ENCODE measurements around the gene ATP13A5.

The ATP13A5 gene

DNA sequence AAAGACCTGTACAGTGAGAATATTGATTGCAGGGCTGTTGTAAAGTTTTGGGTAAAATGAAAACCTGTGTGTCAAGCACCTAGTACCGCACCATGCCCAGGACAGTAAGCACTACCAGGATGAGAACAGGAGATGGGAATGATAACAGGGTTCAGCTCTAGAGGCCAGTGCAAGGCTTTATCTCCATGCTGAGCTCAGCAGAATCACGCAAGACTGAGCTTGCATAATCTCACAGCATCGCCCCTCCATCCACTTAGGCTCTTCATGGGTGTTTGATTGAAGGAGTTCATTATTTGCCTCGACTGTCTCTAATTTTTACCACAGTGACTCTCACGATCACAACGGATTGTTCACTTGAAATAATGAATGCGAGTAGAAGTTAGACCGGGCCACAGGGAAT lies 2.9 kb downstream of the ATP13A5 start:
- no peak for ATAC-seq (replicated peaks)
- Mint-ChIP-seq H3K27ac (no peak overlapping the region), H3K36me3 (ENCODE audit: insufficient read depth) (no peaks in the 10 kb centered on the region)

DNA sequence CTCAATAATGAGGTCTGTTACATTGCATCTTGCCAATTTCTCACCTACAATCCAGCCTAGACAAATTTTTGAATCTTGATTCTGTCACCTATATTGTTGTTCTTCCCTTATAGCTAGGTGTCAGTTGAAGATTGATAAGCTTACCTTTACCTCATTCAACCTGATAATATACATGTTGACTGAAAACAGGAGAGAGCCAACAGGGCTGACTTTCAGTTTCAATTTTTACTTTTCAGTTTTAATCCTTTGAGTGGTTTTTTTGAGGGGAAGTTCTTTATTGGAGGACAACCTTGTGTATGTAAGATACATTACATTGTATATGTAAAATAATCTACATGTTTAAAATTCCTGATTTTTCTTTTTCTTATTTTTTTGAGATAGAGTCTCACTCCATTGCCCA lies 5.8 kb downstream of the ATP13A5 start:
- Mint-ChIP-seq H3K27me3 (peaks cover 7 to 36% of the 10 kb centered on the region in 2 donors), H3K4me3 (no peak overlapping the region)
- no peak for ATAC-seq (replicated peaks)

More for the DNA sequence above, 2.9 kb downstream of the ATP13A5 start:
- Mint-ChIP-seq H3K4me3 (no peak overlapping the region), H3K27me3 (peaks cover 9 to 36% of the 10 kb centered on the region in 2 donors), H3K9me3 (peaks cover under 1 to 7% of the 10 kb centered on the region in 2 donors), H3K4me1 (ENCODE audit: low read depth in 2 of 2) (no peaks in the 10 kb centered on the region)
- no peak for DNase-seq

DNA sequence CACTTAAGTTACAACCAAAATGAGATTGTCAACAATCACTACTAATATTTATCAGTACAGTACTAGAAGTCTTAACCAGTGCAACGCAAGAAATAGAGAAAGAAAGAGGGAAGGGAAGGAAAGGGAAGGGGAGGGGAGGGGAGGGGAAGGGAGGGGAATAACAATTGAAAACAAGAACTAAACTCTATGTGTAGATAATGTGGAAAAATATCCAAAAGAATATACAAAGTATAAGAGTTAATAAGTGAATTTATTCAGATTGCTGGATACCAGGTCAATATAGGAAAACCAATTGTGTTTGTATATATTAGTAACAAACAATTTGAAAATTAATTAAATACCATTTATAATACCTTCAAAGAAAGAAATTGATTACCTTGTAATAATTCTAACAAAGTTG lies 10.7 kb downstream of the ATP13A5 start:
- no peak for ATAC-seq (replicated peaks)
- Mint-ChIP-seq H3K36me3 (ENCODE audit: insufficient read depth) (no peaks in the 10 kb centered on the region), H3K4me1 (ENCODE audit: low read depth in 2 of 2) (no peaks in the 10 kb centered on the region)

More for the DNA sequence above, 5.8 kb downstream of the ATP13A5 start:
- Mint-ChIP-seq H3K27ac (no peak overlapping the region), H3K9me3 (peaks cover 0 to 7% of the 10 kb centered on the region in 2 donors), H3K4me1 (ENCODE audit: low read depth in 2 of 2) (no peaks in the 10 kb centered on the region), H3K36me3 (ENCODE audit: insufficient read depth) (no peaks in the 10 kb centered on the region)
- no peak for DNase-seq

DNA sequence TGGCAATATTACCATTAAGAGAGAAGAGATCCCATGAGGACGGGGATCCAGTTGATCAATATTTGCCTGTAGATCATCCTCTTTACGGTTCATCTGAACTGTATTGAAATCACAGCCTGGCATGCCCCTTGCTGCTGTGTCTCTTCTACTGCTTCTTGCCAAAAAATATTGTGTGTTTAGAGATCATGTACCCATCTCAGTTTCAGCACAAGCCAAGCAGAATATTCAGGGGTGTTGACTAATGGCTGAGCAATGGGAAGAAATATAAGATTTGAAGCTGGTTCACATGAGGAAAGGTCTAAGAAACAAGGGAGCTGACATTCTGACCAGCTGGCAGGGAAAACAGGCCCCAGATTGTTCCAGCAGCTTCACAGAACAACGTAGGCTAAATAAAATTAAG lies 21.3 kb downstream of the ATP13A5 start:
- H3K36me3 Mint-ChIP-seq (ENCODE audit: insufficient read depth) = no peaks in the 10 kb centered on the region
- H3K4me1 Mint-ChIP-seq (ENCODE audit: low read depth in 2 of 2) = no peaks in the 10 kb centered on the region
- no peak overlapping the region for H3K4me3 Mint-ChIP-seq
- H3K9me3 Mint-ChIP-seq = peaks cover 0 to 4% of the 10 kb centered on the region in 2 donors
- ATAC-seq (replicated peaks) (no peak), DNase-seq (no peak)
- no peak overlapping the region for H3K27ac Mint-ChIP-seq
- no peaks in the 10 kb centered on the region for H3K27me3 Mint-ChIP-seq

More for the DNA sequence above, 10.7 kb downstream of the ATP13A5 start:
- peaks cover 6 to 8% of the 10 kb centered on the region in 2 donors for H3K27me3 Mint-ChIP-seq
- no peak overlapping the region for H3K27ac Mint-ChIP-seq
- H3K4me3 Mint-ChIP-seq = no peak overlapping the region
- no peaks in the 10 kb centered on the region for H3K9me3 Mint-ChIP-seq
- no peak for DNase-seq

DNA sequence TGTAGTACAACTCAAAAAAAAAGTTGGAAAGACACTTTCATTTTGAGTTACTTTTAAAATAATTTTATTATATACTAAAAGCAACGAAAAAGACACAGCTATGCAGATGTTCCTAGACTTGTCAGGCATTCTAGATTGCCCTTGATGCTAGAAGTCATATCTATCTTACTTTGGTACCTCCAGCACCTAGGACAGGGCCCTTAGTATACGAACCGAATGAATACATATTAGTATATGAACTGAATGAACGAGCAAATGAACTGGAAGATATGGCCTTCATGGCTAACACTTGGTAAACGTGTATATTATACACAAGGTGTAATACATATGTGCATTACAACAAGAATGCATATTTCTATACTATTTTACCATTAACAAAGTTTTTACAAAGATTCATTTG lies 24.1 kb downstream of the ATP13A5 start:
- Mint-ChIP-seq H3K4me3 (no peak overlapping the region), H3K4me1 (ENCODE audit: low read depth in 2 of 2) (no peaks in the 10 kb centered on the region), H3K36me3 (ENCODE audit: insufficient read depth) (no peaks in the 10 kb centered on the region), H3K27me3 (no peaks in the 10 kb centered on the region), H3K27ac (no peak overlapping the region), H3K9me3 (peaks cover 0 to 4% of the 10 kb centered on the region in 2 donors)
- DNase-seq (no peak), ATAC-seq (replicated peaks) (no peak)

DNA sequence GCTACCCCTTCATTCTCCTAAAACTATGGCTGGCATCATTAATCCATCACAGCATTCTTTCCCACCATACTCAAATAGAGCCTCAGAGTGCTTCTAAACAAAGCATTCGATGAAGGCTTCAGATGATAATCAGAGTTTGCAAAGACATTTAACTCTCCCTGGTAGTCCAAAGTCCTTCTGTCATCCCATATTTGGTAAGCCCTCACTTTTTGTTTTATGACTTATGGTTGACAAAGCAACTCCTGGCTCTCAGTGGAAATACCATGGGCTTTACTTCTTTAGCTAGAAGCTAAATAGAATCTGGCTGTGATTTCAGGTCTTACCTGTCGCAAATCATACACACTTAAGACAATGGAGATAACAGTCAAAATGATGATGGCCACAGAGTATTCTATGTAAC lies 27.8 kb downstream of the ATP13A5 start:
- H3K27me3 Mint-ChIP-seq = no peaks in the 10 kb centered on the region
- peaks cover 0 to 4% of the 10 kb centered on the region in 2 donors for H3K9me3 Mint-ChIP-seq

DNA sequence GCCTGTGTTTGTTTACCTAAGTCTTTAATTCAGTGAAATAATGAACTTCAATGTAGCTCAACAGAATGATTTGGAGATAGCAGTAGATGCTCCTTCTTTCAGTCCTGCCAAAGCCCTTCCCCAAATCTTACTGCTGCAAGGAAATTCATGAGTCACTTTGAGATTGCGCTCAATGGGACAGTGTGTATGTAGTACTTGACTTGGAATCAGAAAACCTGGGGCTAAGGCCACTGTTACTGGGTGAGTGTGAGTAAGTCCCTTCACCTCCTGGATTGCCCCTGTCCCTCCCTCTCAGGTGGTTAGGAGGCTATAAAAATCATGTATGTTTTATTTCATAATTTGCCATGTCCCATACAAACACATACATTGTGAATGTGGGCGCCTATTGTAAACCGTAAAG lies 29.9 kb downstream of the ATP13A5 start:
- Mint-ChIP-seq H3K27ac (no peak overlapping the region), H3K9me3 (peaks cover 0 to 4% of the 10 kb centered on the region in 2 donors), H3K27me3 (no peaks in the 10 kb centered on the region), H3K4me1 (ENCODE audit: low read depth in 2 of 2) (no peaks in the 10 kb centered on the region), H3K4me3 (no peak overlapping the region), H3K36me3 (ENCODE audit: insufficient read depth) (no peaks in the 10 kb centered on the region)
- DNase-seq = no peak
- no peak for ATAC-seq (replicated peaks)

More for the DNA sequence above, 27.8 kb downstream of the ATP13A5 start:
- DNase-seq = no peak
- Mint-ChIP-seq H3K27ac (no peak overlapping the region), H3K4me3 (no peak overlapping the region), H3K36me3 (ENCODE audit: insufficient read depth) (no peaks in the 10 kb centered on the region), H3K4me1 (ENCODE audit: low read depth in 2 of 2) (no peaks in the 10 kb centered on the region)
- ATAC-seq (replicated peaks) = no peak

DNA sequence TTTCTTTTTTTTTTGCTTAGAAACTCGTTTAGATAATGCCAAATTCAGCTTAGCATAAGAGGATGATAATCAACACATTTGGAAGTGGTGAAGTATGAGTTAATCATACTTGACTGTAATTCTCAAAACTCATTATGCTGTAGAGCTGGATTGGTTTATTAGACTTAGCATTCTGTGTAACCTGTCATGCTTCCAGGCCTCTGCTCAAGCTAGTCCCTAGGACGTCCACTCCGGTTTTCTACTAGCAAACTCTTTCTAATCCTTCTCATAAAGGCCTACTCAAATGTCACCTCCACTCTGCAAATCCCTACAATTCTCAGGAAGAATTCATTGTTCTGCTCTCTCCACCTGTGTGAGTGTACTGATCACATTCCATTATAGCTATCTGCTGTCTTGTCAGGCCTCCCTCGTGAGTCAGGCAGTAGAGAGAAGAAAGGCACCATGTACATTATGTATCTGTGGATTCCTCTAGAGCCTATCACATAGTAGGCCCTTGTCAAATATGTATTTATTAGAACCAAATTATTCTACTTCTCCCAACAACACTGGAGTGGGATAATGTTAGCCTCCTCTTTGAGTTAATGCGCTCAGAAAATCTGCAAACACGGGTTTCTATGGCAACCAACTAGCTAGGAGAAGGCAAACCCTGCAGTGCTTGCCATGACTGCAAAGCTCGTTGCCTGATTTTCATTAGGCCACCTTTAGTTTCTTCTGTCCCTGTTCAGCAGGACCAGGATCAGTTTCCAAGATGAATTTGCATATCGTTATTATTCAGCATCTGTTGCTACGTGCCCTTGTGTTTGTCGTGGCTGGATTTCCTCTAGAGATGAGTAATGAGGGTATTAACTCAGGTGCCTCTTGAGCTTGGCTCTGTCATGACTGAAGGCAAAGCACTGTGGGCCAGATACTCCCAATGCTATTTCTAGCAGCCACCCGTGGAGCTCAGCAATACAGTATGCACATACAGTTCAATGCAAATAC lies 30.7 kb downstream of the ATP13A5 start:
- H3K27ac Mint-ChIP-seq = no peak overlapping the region
- no peak for DNase-seq
- H3K36me3 Mint-ChIP-seq (ENCODE audit: insufficient read depth) = no peaks in the 10 kb centered on the region
- H3K4me1 Mint-ChIP-seq (ENCODE audit: low read depth in 2 of 2) = no peaks in the 10 kb centered on the region
- no peak overlapping the region for H3K4me3 Mint-ChIP-seq
- peaks cover 0 to 1% of the 10 kb centered on the region in 2 donors for H3K9me3 Mint-ChIP-seq
- H3K27me3 Mint-ChIP-seq = no peaks in the 10 kb centered on the region
- no peak for ATAC-seq (replicated peaks)

DNA sequence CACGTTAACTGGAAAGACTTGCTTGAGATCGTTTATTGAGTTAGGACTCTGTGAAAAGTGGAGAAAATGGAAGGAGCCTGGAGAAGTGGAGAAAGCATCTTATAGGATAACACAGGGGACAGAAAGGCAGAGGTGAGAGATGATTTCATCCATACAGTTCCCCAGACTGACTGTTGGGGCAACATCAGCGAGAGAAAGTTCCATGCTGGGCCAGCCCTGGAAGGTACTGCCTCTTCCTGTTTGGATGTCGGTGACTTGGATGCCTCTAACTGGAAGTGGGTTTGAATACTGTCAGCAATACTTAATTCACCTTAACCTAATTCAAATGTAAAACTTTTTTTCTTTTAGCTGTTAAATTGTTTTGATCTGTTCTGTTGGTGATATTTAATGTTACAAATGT lies 32.3 kb downstream of the ATP13A5 start:
- no peak overlapping the region for H3K4me3 Mint-ChIP-seq
- H3K4me1 Mint-ChIP-seq (ENCODE audit: low read depth in 2 of 2) = no peaks in the 10 kb centered on the region
- H3K9me3 Mint-ChIP-seq = no peaks in the 10 kb centered on the region
- H3K27me3 Mint-ChIP-seq = no peaks in the 10 kb centered on the region
- ATAC-seq (replicated peaks) (no peak), DNase-seq (no peak)
- no peaks in the 10 kb centered on the region for H3K36me3 Mint-ChIP-seq (ENCODE audit: insufficient read depth)
- H3K27ac Mint-ChIP-seq = no peak overlapping the region

DNA sequence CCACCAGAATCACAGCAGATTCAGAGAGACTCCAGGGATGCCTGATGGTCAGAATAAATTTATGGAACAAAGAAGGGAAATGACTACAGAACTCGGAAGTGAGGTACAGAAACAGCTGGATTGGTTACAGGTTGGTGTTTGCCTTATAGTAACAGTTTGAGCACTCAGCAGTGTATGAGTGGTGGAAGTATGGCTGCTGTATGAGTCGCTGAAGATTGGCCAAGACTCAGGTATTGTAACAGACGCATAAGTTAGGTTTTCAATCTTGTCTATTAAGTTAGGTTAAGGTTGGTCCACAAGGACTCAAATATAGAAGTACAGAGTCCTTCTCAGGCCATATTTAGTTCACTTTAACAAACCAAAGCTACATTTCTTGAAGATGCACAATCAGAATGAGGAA lies 33.1 kb downstream of the ATP13A5 start:
- Mint-ChIP-seq H3K4me1 (ENCODE audit: low read depth in 2 of 2) (no peaks in the 10 kb centered on the region), H3K9me3 (no peaks in the 10 kb centered on the region), H3K27me3 (no peaks in the 10 kb centered on the region), H3K4me3 (no peak overlapping the region), H3K27ac (no peak overlapping the region), H3K36me3 (ENCODE audit: insufficient read depth) (no peaks in the 10 kb centered on the region)
- ATAC-seq (replicated peaks) = no peak
- no peak for DNase-seq

DNA sequence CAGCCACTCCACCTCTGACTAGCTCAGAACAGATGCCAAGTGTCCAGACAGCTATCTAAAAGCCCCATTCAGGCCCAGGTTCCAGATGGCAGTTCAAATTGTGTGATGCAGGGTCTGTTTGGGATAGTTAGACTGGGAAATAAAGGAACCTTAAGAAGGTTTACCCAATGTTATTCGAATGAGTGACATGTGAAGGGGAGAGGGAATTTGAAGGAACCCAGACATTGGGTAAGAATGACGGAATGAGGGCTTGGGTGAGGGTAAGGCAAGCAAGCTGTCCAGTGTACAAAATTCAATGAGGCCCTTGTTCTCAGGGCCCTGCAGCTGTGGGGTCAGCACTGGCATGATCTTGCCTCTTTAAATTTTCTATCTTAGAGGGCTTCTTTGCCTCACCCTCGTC lies 34.1 kb downstream of the ATP13A5 start:
- Mint-ChIP-seq H3K9me3 (no peaks in the 10 kb centered on the region), H3K36me3 (ENCODE audit: insufficient read depth) (no peaks in the 10 kb centered on the region), H3K27ac (no peak overlapping the region), H3K4me3 (no peak overlapping the region), H3K27me3 (no peaks in the 10 kb centered on the region), H3K4me1 (ENCODE audit: low read depth in 2 of 2) (no peaks in the 10 kb centered on the region)
- ATAC-seq (replicated peaks) (no peak), DNase-seq (no peak)

DNA sequence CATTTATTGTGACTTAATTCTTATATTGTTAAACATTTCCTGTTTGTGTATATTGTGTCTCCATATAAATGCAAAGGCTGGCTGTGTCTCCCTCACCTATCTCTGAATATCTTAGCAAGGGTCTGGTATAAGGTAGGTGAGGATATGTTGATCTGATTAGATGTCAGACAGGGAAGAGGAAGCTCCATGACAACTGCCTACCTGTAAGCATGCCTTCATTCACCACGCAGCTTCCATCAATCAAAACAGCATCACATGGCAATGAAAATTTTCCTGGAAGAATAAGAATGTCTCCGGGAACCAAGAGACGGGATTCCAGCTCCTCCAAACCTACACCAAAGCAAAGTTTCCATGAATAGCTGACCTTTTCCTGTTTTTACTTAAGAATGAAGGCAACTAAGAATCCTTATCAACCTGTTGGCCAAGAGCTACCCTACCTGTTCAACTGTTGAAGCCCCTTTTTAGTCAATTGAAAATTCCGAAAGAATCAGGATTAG lies 34.8 kb downstream of the ATP13A5 start:
- Mint-ChIP-seq H3K4me3 (no peak overlapping the region), H3K27ac (no peak overlapping the region), H3K4me1 (ENCODE audit: low read depth in 2 of 2) (no peaks in the 10 kb centered on the region), H3K27me3 (no peaks in the 10 kb centered on the region), H3K36me3 (ENCODE audit: insufficient read depth) (no peaks in the 10 kb centered on the region), H3K9me3 (no peaks in the 10 kb centered on the region)
- no peak for ATAC-seq (replicated peaks)
- DNase-seq = no peak

DNA sequence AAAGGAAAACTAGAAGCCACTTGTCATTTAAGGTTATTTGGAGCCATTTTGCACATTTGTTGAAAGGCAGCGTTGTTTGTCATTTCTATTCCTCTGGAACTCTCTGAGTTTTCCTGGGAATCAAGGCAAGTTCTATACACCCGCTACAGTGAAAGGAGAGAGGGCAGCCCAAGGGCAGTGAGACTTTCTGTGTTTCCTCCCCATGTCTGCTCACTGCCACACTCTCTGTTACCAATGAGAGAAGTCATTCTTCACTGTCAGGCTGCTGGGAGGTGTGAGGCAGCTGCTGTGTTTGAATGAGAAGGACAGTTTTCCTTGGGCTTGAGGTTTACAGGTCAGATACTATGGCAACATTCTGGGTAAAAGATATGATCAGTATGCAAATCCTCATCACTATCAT lies 36.0 kb downstream of the ATP13A5 start:
- Mint-ChIP-seq H3K4me3 (no peak overlapping the region), H3K27ac (no peak overlapping the region), H3K4me1 (ENCODE audit: low read depth in 2 of 2) (no peaks in the 10 kb centered on the region), H3K9me3 (no peaks in the 10 kb centered on the region), H3K27me3 (no peaks in the 10 kb centered on the region), H3K36me3 (ENCODE audit: insufficient read depth) (no peaks in the 10 kb centered on the region)
- ATAC-seq (replicated peaks) (no peak), DNase-seq (no peak)

DNA sequence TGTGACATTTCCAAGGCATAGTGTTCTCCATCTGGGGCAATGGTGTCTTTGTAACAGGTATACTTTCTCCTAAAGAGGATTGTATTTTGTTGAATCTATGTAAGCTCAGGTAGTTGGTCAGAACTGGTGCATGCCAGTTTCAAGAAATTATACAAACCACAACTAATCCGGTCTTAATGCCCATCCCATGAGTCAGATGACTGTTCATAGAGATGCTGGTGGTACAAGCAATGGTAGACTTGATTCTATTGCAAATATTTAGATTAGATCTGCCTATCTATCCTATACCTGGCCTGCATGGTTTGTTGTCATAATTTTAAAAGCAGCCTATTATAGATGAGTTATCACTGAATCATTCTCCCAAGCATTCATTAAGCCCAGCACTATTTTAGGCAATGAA lies 43.5 kb downstream of the ATP13A5 start:
- no peaks in the 10 kb centered on the region for H3K36me3 Mint-ChIP-seq (ENCODE audit: insufficient read depth)
- no peaks in the 10 kb centered on the region for H3K27me3 Mint-ChIP-seq
- ATAC-seq (replicated peaks) = no peak
- no peak overlapping the region for H3K27ac Mint-ChIP-seq
- DNase-seq = no peak
- H3K9me3 Mint-ChIP-seq = peaks cover 0 to 3% of the 10 kb centered on the region in 2 donors
- no peaks in the 10 kb centered on the region for H3K4me1 Mint-ChIP-seq (ENCODE audit: low read depth in 2 of 2)
- no peak overlapping the region for H3K4me3 Mint-ChIP-seq

All from effector memory CD8-positive, alpha-beta T cell (primary cell).